Kidney (tissue), 14 donors: ENCODE results near the gene RILPL2. TPM values are rescaled to one million over a fixed set of nuclear protein-coding genes. Genes with fewer than 3 reads are reported as not detected.
"Not testable (repeated sequence)": the region's sequence is repeated elsewhere in the genome, so short reads cannot be mapped to it uniquely, and the experiment has no call there.

ENCODE experiments used
- DNase-seq, 5 donors: peaks; one replicate each; pipeline ENCODE4 v3.0.0-alpha.2; 2013 to 2020
- FAIRE-seq: peaks from 2 replicates; lab custom pipeline; 2012; peaks lifted over from hg19 to GRCh38; lab: Jason Lieb, UNC
- H3K27ac ChIP-seq, 2 donors: one replicate each; pipeline ENCODE4 v1.7.0; 2013; ENCODE audit warnings: low read depth in 2 of 2, low read length in 2 of 2, inconsistent platforms in 1 of 2
- H3K27me3 ChIP-seq: one replicate; pipeline ENCODE4 v1.7.1; 2013; ENCODE audit warnings: low read length, inconsistent platforms; ENCODE audit not compliant: control insufficient read depth, insufficient read depth
- H3K36me3 ChIP-seq, 3 donors: one replicate each; pipeline versions ENCODE4 v1.7.0 to v1.7.1; 2013; ENCODE audit warnings: low read length in 3 of 3, control low read depth in 1 of 3, inconsistent platforms in 1 of 3; ENCODE audit not compliant: insufficient read depth in 3 of 3, control insufficient read depth in 2 of 3
- H3K4me1 ChIP-seq, 3 donors: one replicate each; pipeline versions ENCODE4 v1.7.0 to v1.7.1; 2013; ENCODE audit warnings: low read length in 3 of 3, inconsistent platforms in 1 of 3, low read depth in 1 of 3; ENCODE audit not compliant: control insufficient read depth in 2 of 3, insufficient read depth in 2 of 3
- H3K4me3 ChIP-seq, 3 donors: one replicate each; pipeline versions ENCODE4 v1.7.0 to v1.8.1; 2013; ENCODE audit warnings: low read length in 3 of 3, control low read depth in 1 of 3, inconsistent platforms in 1 of 3
- H3K9ac ChIP-seq, 3 donors: one replicate each; pipeline versions ENCODE4 v1.7.0 to v1.7.1; 2013; ENCODE audit warnings: low read length in 3 of 3, control low read depth in 1 of 3, inconsistent platforms in 1 of 3
- H3K9me3 ChIP-seq, 3 donors: one replicate each; pipeline versions ENCODE4 v1.7.0 to v1.7.1; 2013; ENCODE audit warnings: low read length in 3 of 3, control low read depth in 1 of 3, inconsistent platforms in 1 of 3; ENCODE audit not compliant: control insufficient read depth in 2 of 3, insufficient read depth in 1 of 3
- CTCF ChIP-seq: IDR thresholded peaks from 3 replicates; pipeline ENCODE4 v1.5.1; 2012; ENCODE audit warnings: mild to moderate bottlenecking, moderate library complexity, borderline replicate concordance; ENCODE audit not compliant: insufficient read depth; ENCODE audit errors: extremely low read depth
- intact Hi-C: fragments of 100-400 bp; cut with DNase I; formaldehyde crosslinking; loops from one replicate; pipeline ENCODE4 v1.11.1; 2022
- polyA plus RNA-seq: library from polyadenylated mRNA; stranded (reverse); fragments of 350-450 nt; fragmentation: Illumina TruSeq; extraction: RNeasy Lipid Tissue Mini Kit (QIAGEN cat#74804); gene quantifications from one replicate; pipeline ENCODE4 v1.2.3, GENCODE V29; 2014; ENCODE audit warnings: low read depth, low replicate concordance; ENCODE audit not compliant: insufficient read depth
- total RNA-seq: library from RNA; stranded (reverse); fragmentation: NEBNext Ultra II Directional; extraction: Animal tissue kit (Norgen Biotek cat#: 25700); gene quantifications from one replicate; pipeline ENCODE4 v1.2.1, GENCODE V29; 2021
- donor health status: control.
- donor health status: control.
- donor health status: control.
- donor health status: control.
- donor health status: control.
- donor health status: DM: yes; HTN: yes; CAD: no.
- donor health status: Normal renal cell carcinoma (clear cell type).

The RILPL2 gene
- total and polyA plus RNA-seq, 2 donors from 2014 or later: 8.0 to 11.1 TPM

GRCh38 chr12:123457980-123458779, 21.7 kb upstream of the RILPL2 start, which contains the start of gene SNRNP35:
SNRNP35 (plus strand) TSS chr12:123458139; CDS start chr12:123465541, 7,402 bp downstream.
- no peak for FAIRE-seq
- no peak for TF ChIP-seq CTCF
- Histone ChIP-seq H3K9ac (peak within 1 kb of the TSS; percentile 65 to 99 (median 96)), H3K9me3 (no peaks in the 10 kb centered on the region), H3K4me3 (peak within 1 kb of the TSS; percentile 79 to 90 (median 86)), H3K36me3 (no peaks in the 10 kb centered on the region), H3K4me1 (no peaks in the 10 kb centered on the region), H3K27ac (peak within 1 kb of the TSS; percentile 99 to 100), H3K27me3 (no peaks in the 10 kb centered on the region)
- peak; percentile 88 to 95 (median 92) for DNase-seq
- intact Hi-C loops: no loop called here

GRCh38 chr12:123453165-123453564, 16.7 kb upstream of the RILPL2 start:
- H3K9me3 ChIP-seq: no peaks in the 10 kb centered on the region
- H3K4me3 ChIP-seq: no peak overlapping the region
- H3K27ac ChIP-seq: no peak overlapping the region
- no peak for TF ChIP-seq CTCF
- peaks cover 0 to 2% (median 0%) of the 10 kb centered on the region in 3 donors for H3K4me1 ChIP-seq
- no peaks in the 10 kb centered on the region for H3K36me3 ChIP-seq
- DNase-seq (peak in 2 of 5 donors; percentile 41 to 43), FAIRE-seq (no peak)
- H3K27me3 ChIP-seq: no peaks in the 10 kb centered on the region
- no peak overlapping the region for H3K9ac ChIP-seq
- intact Hi-C loops: no loop called here

- H3K9ac ChIP-seq, H3K9me3 ChIP-seq, H3K27ac ChIP-seq, H3K36me3 ChIP-seq, DNase-seq, FAIRE-seq, intact Hi-C loops, H3K27me3 ChIP-seq, H3K4me1 ChIP-seq, H3K4me3 ChIP-seq: not testable (repeated sequence)
These were observed 15.7 kb upstream of the RILPL2 start for GRCh38 chr12:123452276-123452550.

GRCh38 chr12:123450636-123451035, 14.2 kb upstream of the RILPL2 start:
- H3K9me3 ChIP-seq: no peaks in the 10 kb centered on the region
- no peak for FAIRE-seq
- H3K27me3 ChIP-seq: no peaks in the 10 kb centered on the region
- TF ChIP-seq CTCF: no peak
- peaks cover 0 to 6% (median 5%) of the 10 kb centered on the region in 3 donors for H3K4me1 ChIP-seq
- H3K4me3 ChIP-seq: no peak overlapping the region
- H3K27ac ChIP-seq: no peak overlapping the region
- H3K9ac ChIP-seq: no peak overlapping the region
- intact Hi-C loops: no loop called here
- H3K36me3 ChIP-seq: no peaks in the 10 kb centered on the region
- DNase-seq: no peak
